SK-N-SH (cell line): ENCODE measurements around the gene CERS6. TPM values are rescaled to one million over a fixed set of nuclear protein-coding genes. Genes with fewer than 3 reads are reported as not detected.
A peak's percentile ranks its signal among the peaks of the same experiment; 100 is the strongest.

ENCODE experiments used
- CTCF ChIA-PET: fragments of 300-600, 350-600 bp; formaldehyde crosslinking; extraction: SDS; loops from one replicate; lab custom pipeline; 2021; lab: Yijun Ruan, JAX
- POLR2A ChIA-PET: fragments of 350-600 bp; sonication (Branson Sonifier 250); formaldehyde crosslinking; extraction: SDS; loops from one replicate; lab custom pipeline; 2020; ENCODE audit warnings: antibody characterized with exemption, inconsistent platforms; lab: Yijun Ruan, JAX
- DNase-seq: peaks from one replicate; pipeline ENCODE4 v3.0.0; 2012
- H2AFZ ChIP-seq: fragments of 200-600 bp; sonication (generic); 2 replicates; pipeline ENCODE4 v1.8.1; 2016; ENCODE audit warnings: antibody characterized with exemption, mild to moderate bottlenecking, low read depth
- H3F3A ChIP-seq: fragments of 200-600 bp; sonication (generic); replicated peaks from 2 replicates; pipeline ENCODE3; 2016; ENCODE audit warnings: antibody characterized with exemption, mild to moderate bottlenecking; ENCODE audit not compliant: insufficient read depth
- H3K27ac ChIP-seq, 2 experiments: fragments of 200-500 bp in 1 of 2; fragments of 200-600 bp in 1 of 2; sonication (Bioruptor generic) in 1 of 2; sonication (generic), shearing (Covaris generic) in 1 of 2; 2 replicates each; pipeline versions ENCODE4 v1.5.1 to v1.6.1; 2014 to 2016; ENCODE audit warnings: low read depth in 2 of 2, inconsistent platforms in 1 of 2, low read length in 1 of 2, mild to moderate bottlenecking in 1 of 2, mixed read lengths in 1 of 2
- H3K27me3 ChIP-seq: fragments of 200-600 bp; sonication (generic), shearing (Covaris generic); 2 replicates; pipeline ENCODE4 v1.6.1; 2016; ENCODE audit warnings: mixed run types; ENCODE audit not compliant: insufficient read depth
- H3K36me3 ChIP-seq, 2 experiments: fragments of 200-500 bp in 1 of 2; fragments of 200-600 bp in 1 of 2; sonication (Bioruptor generic) in 1 of 2; sonication (generic) in 1 of 2; replicated peaks in 1 of 2; 2 replicates each; pipeline versions ENCODE3 to v1.5.1; 2014 to 2016; ENCODE audit warnings: low read length in 1 of 2, mild to moderate bottlenecking in 1 of 2; ENCODE audit not compliant: insufficient read depth in 2 of 2, control insufficient read depth in 1 of 2
- H3K4me1 ChIP-seq, 2 experiments: fragments of 200-500 bp in 1 of 2; fragments of 200-600 bp in 1 of 2; sonication (Bioruptor generic) in 1 of 2; sonication (generic), shearing (Covaris generic) in 1 of 2; 2 replicates each; pipeline versions ENCODE4 v1.5.1 to v1.6.1; 2014 to 2016; ENCODE audit warnings: low read depth in 1 of 2, low read length in 1 of 2, mixed run types in 1 of 2; ENCODE audit not compliant: insufficient read depth in 2 of 2, control insufficient read depth in 1 of 2
- H3K4me2 ChIP-seq: fragments of 200-600 bp; sonication (generic), shearing (Covaris generic); 2 replicates; pipeline ENCODE4 v1.6.1; 2017; ENCODE audit warnings: mixed run types
- H3K4me3 ChIP-seq, 2 experiments: fragments of 200-500 bp in 1 of 2; fragments of 200-600 bp in 1 of 2; sonication (Bioruptor generic) in 1 of 2; sonication (generic), shearing (Covaris generic) in 1 of 2; 2 replicates each; pipeline versions ENCODE4 v1.5.1 to v1.8.1; 2014 to 2016; ENCODE audit warnings: low read depth in 2 of 2, inconsistent platforms in 1 of 2, low read length in 1 of 2, mild to moderate bottlenecking in 1 of 2, mixed read lengths in 1 of 2, moderate library complexity in 1 of 2
- H3K79me2 ChIP-seq: fragments of 200-600 bp; sonication (generic); 2 replicates; pipeline ENCODE4 v1.8.1; 2017; ENCODE audit warnings: mild to moderate bottlenecking; ENCODE audit not compliant: insufficient read depth
- H3K9ac ChIP-seq: fragments of 200-600 bp; sonication (generic); 2 replicates; pipeline ENCODE4 v1.6.1; 2017; ENCODE audit warnings: mixed run types
- H3K9me2 ChIP-seq: fragments of 200-600 bp; sonication (generic); 2 replicates; pipeline ENCODE4 v1.6.1; 2017; ENCODE audit warnings: mixed run types
- H3K9me3 ChIP-seq: fragments of 200-600 bp; sonication (generic); 2 replicates; pipeline ENCODE4 v1.6.1; 2017; ENCODE audit warnings: mixed run types, mild to moderate bottlenecking, moderate library complexity
- H4K20me1 ChIP-seq: fragments of 200-600 bp; sonication (generic); 2 replicates; pipeline ENCODE4 v1.6.1; 2017; ENCODE audit warnings: mild to moderate bottlenecking, mixed run types; ENCODE audit not compliant: insufficient read depth
- CHD2 ChIP-seq: fragments of 150-350 bp; IDR thresholded peaks from 2 replicates; pipeline ENCODE4 v1.6.1; 2018; ENCODE audit warnings: low read length; ENCODE audit not compliant: partially characterized antibody
- ELF1 ChIP-seq: IDR thresholded peaks from 2 replicates; pipeline ENCODE4 v1.4.0; 2012
- EZH2phosphoT487 ChIP-seq: fragments of 200-600 bp; sonication (generic); IDR thresholded peaks from 2 replicates; pipeline ENCODE4 v1.6.1; 2017; ENCODE audit warnings: low read depth, mixed run types, mild to moderate bottlenecking, antibody characterized with exemption, moderate library complexity, borderline replicate concordance
- FOSL2 ChIP-seq: IDR thresholded peaks from 2 replicates; pipeline ENCODE4 v1.4.0; 2012; ENCODE audit warnings: low read depth, mild to moderate bottlenecking, moderate library complexity, borderline replicate concordance
- FOXM1 ChIP-seq: IDR thresholded peaks from 2 replicates; pipeline ENCODE4 v1.4.0; 2012; ENCODE audit warnings: low read depth, mild to moderate bottlenecking
- GABPA ChIP-seq: IDR thresholded peaks from 2 replicates; pipeline ENCODE4 v1.4.0; 2012; ENCODE audit warnings: low read depth, mild to moderate bottlenecking
- GATA2 ChIP-seq: sonication (generic); formaldehyde crosslinking; IDR thresholded peaks from 2 replicates; pipeline ENCODE4 v1.5.0; 2020; ENCODE audit warnings: mild to moderate bottlenecking, missing genetic modification reagents
- JUND ChIP-seq: IDR thresholded peaks from 2 replicates; pipeline ENCODE4 v1.4.0; 2012
- NFIC ChIP-seq: IDR thresholded peaks from 2 replicates; pipeline ENCODE4 v1.4.0; 2012; ENCODE audit warnings: borderline replicate concordance
- NRF1 ChIP-seq: IDR thresholded peaks from 2 replicates; pipeline ENCODE4 v1.6.1; 2012; ENCODE audit warnings: low read depth, mild to moderate bottlenecking, low read length
- POLR2AphosphoS5 ChIP-seq: IDR thresholded peaks from 2 replicates; pipeline ENCODE4 v1.6.1; 2012; ENCODE audit warnings: low read depth, low read length
- RAD21 ChIP-seq: IDR thresholded peaks from 2 replicates; pipeline ENCODE4 v1.6.1; 2012; ENCODE audit warnings: mild to moderate bottlenecking, low read length
- RCOR1 ChIP-seq: fragments of 150-350 bp; IDR thresholded peaks from 2 replicates; pipeline ENCODE4 v1.6.1; 2017; ENCODE audit warnings: antibody characterized with exemption, low read length
- RFX5 ChIP-seq: IDR thresholded peaks from 2 replicates; pipeline ENCODE4 v1.6.1; 2012; ENCODE audit warnings: mild to moderate bottlenecking, improper control_type of control experiment, low read length
- RXRA ChIP-seq: IDR thresholded peaks from 2 replicates; pipeline ENCODE4 v1.4.0; 2012; ENCODE audit warnings: low read depth, mild to moderate bottlenecking, borderline replicate concordance
- SIN3A ChIP-seq: IDR thresholded peaks from 2 replicates; pipeline ENCODE4 v1.6.1; 2012; ENCODE audit warnings: low read depth, mild to moderate bottlenecking, low read length, moderate library complexity, borderline replicate concordance
- TAF1 ChIP-seq: IDR thresholded peaks from 2 replicates; pipeline ENCODE4 v1.6.1; 2012; ENCODE audit warnings: low read depth, mild to moderate bottlenecking, low read length, moderate library complexity, borderline replicate concordance
- TCF12 ChIP-seq: IDR thresholded peaks from 2 replicates; pipeline ENCODE4 v1.4.0; 2012
- YY1 ChIP-seq: IDR thresholded peaks from 2 replicates; pipeline ENCODE4 v1.4.0; 2012; ENCODE audit warnings: low read depth, mild to moderate bottlenecking
- WGBS: methylation state at CpG from one replicate; pipeline ENCODE4 v1.1.6; 2017; ENCODE audit warnings: low lambda C conversion rate; 5-methylcytosine and 5-hydroxymethylcytosine counted together
- polyA plus RNA-seq, 3 experiments: library from polyadenylated mRNA; depleted of rRNA; stranded (reverse); fragments of >200 nt; gene quantifications; 2 replicates each; pipeline ENCODE4 v1.2.3, GENCODE V29; 2012
- TF ChIP-seq, protein P1 (sequence below): fragments of 150-350 bp; IDR thresholded peaks from 2 replicates; pipeline ENCODE4 v1.6.1; 2017; ENCODE audit warnings: antibody characterized with exemption, low read length, low read depth, borderline replicate concordance
- TF ChIP-seq, protein P2 (sequence below): fragments of 150-350 bp; IDR thresholded peaks from 2 replicates; pipeline ENCODE4 v1.6.1; 2016; ENCODE audit warnings: mild to moderate bottlenecking, low read depth, low read length
- TF ChIP-seq, protein P3 (sequence below): IDR thresholded peaks from 2 replicates; pipeline ENCODE4; 2012
- TF ChIP-seq, protein P4 (sequence below): IDR thresholded peaks from 2 replicates; pipeline ENCODE4 v1.4.0; 2012; ENCODE audit warnings: low read depth, borderline replicate concordance

The CERS6 gene
- polyA plus RNA-seq, 1 of the 3 experiments (the other 2 are of a cell fraction): 1.8 TPM

DNA sequence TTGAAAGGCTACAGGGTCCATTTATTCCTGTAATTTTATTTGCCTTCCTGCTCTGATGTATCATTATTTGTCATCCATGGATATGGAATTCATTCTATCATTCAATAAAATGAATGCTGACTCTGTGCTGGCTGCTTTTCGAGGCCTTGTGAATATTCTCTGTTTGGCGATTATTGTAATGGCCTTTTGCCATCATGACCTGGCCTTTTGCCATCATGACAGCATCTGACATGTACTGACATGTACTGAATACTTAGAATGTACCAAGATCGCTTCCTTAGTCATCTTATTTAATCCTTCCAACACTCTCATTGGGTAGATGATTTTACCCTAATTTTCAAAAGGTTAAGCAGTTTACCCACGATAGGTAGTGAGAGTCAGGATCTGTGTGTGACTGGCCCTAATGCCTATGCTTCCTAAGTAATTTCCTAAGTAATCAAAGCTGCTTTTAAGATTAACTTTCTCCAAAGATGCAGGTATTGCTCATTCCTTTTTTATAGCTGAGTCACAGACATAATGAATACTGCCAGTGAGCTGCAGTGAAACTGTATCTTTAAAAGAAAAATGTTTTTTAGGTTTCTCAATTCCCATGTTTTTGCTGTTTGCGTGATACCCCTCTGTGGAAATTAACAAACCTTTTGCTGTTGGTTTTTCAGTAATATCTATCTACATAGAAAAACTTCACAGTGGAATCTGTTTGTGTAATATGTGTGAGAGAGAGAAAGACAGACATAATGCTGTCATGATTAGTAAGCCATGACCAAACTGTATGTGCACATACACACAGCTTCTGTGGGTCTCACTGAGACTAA is 127.8 kb downstream of the CERS6 start:
- 21% methylated on average over 5 of the region's 5 CpGs for WGBS
- POLR2A ChIA-PET: no interaction called here
- no peak for DNase-seq
- peaks cover 7 to 23% of the 10 kb centered on the region in 2 experiments; a peak in 3 of 4 replicates for H3K4me1 ChIP-seq
- H4K20me1 ChIP-seq: no peaks in the 10 kb centered on the region
- peak overlapping the region; percentile 78 to 87 for H3K27ac ChIP-seq
- no peaks in the 10 kb centered on the region for H3K79me2 ChIP-seq
- TF ChIP-seq EZH2phosphoT487: no peak
- no peak for TF ChIP-seq CHD2
- TF ChIP-seq SIN3A: no peak
- TF ChIP-seq TCF12: peak; percentile 31; the same call in 1 of the 2 replicates
- TF ChIP-seq, protein P1, sequence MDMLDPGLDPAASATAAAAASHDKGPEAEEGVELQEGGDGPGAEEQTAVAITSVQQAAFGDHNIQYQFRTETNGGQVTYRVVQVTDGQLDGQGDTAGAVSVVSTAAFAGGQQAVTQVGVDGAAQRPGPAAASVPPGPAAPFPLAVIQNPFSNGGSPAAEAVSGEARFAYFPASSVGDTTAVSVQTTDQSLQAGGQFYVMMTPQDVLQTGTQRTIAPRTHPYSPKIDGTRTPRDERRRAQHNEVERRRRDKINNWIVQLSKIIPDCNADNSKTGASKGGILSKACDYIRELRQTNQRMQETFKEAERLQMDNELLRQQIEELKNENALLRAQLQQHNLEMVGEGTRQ: no peak
- TF ChIP-seq RAD21: no peak
- no peak for TF ChIP-seq FOXM1
- no peak for TF ChIP-seq RFX5
- no peak for TF ChIP-seq RCOR1
- no peak for TF ChIP-seq GATA2
- TF ChIP-seq ELF1: no peak
- no peak for TF ChIP-seq YY1
- no peak for TF ChIP-seq TAF1
- TF ChIP-seq POLR2AphosphoS5: 0 out of 2 replicates have a peak, but pooled peaks have one; percentile 18
- TF ChIP-seq RXRA: no peak
- no peak for TF ChIP-seq GABPA
- TF ChIP-seq NRF1: no peak
- TF ChIP-seq FOSL2: peak; percentile 62
- TF ChIP-seq, protein P2, sequence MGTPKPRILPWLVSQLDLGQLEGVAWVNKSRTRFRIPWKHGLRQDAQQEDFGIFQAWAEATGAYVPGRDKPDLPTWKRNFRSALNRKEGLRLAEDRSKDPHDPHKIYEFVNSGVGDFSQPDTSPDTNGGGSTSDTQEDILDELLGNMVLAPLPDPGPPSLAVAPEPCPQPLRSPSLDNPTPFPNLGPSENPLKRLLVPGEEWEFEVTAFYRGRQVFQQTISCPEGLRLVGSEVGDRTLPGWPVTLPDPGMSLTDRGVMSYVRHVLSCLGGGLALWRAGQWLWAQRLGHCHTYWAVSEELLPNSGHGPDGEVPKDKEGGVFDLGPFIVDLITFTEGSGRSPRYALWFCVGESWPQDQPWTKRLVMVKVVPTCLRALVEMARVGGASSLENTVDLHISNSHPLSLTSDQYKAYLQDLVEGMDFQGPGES: no peak
- peak; percentile 78 for TF ChIP-seq NFIC
- TF ChIP-seq JUND: peak; percentile 41; the same call in 1 of the 2 replicates
- TF ChIP-seq, protein P3, sequence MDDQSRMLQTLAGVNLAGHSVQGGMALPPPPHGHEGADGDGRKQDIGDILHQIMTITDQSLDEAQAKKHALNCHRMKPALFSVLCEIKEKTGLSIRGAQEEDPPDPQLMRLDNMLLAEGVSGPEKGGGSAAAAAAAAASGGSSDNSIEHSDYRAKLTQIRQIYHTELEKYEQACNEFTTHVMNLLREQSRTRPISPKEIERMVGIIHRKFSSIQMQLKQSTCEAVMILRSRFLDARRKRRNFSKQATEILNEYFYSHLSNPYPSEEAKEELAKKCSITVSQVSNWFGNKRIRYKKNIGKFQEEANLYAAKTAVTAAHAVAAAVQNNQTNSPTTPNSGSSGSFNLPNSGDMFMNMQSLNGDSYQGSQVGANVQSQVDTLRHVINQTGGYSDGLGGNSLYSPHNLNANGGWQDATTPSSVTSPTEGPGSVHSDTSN: peak; percentile 77
- TF ChIP-seq, protein P4, sequence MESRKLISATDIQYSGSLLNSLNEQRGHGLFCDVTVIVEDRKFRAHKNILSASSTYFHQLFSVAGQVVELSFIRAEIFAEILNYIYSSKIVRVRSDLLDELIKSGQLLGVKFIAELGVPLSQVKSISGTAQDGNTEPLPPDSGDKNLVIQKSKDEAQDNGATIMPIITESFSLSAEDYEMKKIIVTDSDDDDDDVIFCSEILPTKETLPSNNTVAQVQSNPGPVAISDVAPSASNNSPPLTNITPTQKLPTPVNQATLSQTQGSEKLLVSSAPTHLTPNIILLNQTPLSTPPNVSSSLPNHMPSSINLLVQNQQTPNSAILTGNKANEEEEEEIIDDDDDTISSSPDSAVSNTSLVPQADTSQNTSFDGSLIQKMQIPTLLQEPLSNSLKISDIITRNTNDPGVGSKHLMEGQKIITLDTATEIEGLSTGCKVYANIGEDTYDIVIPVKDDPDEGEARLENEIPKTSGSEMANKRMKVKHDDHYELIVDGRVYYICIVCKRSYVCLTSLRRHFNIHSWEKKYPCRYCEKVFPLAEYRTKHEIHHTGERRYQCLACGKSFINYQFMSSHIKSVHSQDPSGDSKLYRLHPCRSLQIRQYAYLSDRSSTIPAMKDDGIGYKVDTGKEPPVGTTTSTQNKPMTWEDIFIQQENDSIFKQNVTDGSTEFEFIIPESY: no peak
- H3K36me3 ChIP-seq: no peaks in the 10 kb centered on the region
- H3K4me3 ChIP-seq: no peak overlapping the region
- no peaks in the 10 kb centered on the region for H3K9me3 ChIP-seq
- H3K4me2 ChIP-seq: peak overlapping the region; percentile 30; the same call in 1 of the 2 replicates
- no peaks in the 10 kb centered on the region for H3K27me3 ChIP-seq
- peak overlapping the region; percentile 36; the same call in 1 of the 2 replicates for H3K9ac ChIP-seq
- H3K9me2 ChIP-seq: no peaks in the 10 kb centered on the region
- H3F3A ChIP-seq: peaks cover 12% of the 10 kb centered on the region
- CTCF ChIA-PET: interaction anchor here (1.1 kb wide), 1 partner anchor 9 kb away, joined by 3 read pairs; no protein-coding TSS in a partner anchor
- peak overlapping the region; percentile 71 for H2AFZ ChIP-seq
